SW480 (cell line): ENCODE data around the gene GATB.

ENCODE experiments used
- DNase-seq: peaks from one replicate; pipeline ENCODE4 v3.0.0-alpha.2; 2016; ENCODE audit warnings: low spot score

GATB gene

GRCh38 chr4:151651496-151651895, 109.3 kb downstream of the GATB start:
- DNase-seq, result no peak

- no peak for DNase-seq
Measured at GRCh38 chr4:151649479-151649878, 111.3 kb downstream of the GATB start.

DNA sequence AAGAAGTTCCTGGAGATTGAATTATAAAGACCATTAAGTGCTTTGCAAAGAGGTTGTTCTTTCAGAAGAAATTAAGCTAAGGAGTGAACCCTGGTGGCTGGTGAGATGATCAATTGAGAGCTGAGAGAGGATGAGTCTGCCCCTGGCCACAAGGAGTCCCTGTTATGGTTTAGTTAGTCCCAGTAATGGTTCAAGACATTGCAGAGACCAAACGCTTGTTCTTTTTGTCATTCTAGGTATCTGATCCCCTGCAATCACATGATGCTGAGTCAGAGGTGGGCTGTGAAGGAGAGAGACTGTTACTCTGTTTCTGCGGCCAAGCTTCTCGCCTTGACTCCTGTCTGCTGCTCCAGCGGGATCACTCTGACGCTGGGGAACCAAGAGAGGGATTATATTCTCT, 114.5 kb downstream of the GATB start:
- DNase-seq, result no peak

DNA sequence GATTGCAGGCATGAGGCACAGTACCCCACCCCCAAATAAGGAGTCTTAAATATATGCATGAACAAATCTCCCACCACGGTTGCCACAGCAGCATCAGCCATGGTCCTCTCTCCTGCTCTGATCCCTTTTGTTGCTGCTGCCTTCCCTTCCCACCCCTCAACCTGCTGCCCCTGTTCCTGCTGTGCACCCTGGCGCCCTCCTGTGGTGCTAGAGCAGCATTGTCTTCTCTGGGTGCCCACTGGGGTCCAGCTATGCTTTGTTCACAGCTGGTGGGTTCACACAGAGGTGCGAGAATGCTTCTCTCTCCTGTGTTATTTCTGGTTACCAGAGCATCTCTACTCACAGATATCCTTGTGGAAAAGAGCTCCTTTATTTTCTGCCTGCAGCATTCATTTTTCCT, 116.2 kb downstream of the GATB start:
- DNase-seq, result peak; percentile 1

GRCh38 chr4:151643564-151643963, 117.2 kb downstream of the GATB start:
- no peak for DNase-seq

DNA sequence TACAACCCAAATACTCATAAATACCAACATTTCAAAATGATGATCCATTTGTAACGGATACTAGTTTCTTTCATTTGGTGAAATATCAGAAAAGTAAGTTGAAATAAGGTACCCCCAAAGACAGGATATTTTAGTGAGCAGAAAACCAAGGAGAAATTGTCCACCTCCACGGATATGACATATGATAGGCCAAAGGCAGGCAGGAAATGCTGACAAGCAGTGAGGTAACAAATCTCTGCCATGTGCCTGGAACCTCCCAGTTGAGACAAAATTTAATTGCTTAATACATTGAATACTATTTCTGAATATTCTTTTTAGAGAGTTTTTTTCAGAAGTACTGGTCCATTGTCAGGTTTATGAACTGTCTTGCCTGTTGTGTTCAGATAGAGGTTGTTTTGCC, 118.8 kb downstream of the GATB start:
- no peak for DNase-seq

- DNase-seq, result no peak
Measured at GRCh38 chr4:151641167-151641566, 119.6 kb downstream of the GATB start.

DNA sequence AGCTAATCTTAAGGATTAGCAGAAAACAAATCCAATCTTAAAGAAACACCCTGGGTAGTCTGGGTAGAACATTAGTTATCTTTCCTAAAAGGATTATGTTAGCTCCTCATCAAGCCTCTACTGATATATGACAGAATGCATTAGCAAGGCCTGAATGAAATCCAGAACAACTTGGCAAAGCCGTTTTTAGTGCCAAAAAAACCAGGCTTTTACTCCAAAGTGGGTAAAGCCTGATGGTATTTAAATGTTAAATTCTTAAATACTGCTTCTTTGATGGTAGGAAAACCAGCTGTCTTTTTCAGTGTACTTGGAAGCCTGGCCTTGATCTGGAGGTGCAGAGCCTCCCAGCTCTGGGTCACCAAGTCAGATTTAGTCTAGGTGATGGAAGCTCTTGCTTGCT, 120.4 kb downstream of the GATB start:
- no peak for DNase-seq

DNA sequence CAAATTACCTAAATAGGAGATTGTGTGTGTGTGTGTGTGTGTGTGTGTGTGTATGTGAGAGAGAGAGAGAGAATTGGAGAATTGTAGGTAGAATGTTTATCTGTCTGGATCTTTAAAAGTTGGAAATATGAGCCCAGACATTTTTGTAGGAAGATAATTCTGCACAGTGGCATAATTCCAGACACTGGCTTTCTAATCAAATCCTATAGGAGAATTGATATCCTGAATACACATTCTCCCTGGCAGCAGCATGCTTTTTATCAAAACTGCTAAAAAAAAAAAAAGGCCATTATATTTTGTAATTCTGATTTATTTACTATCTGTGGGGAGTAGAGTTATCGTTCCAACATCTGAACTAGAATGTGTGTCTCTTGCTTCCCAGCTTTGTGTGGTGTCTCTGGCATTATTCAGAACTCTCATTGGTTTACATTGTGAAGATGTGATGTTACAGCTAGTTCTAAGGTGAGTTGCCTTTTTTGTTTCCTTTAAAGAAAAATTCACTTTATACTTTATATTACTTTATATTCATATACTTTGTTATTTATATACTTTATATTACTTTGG, 122.4 kb downstream of the GATB start:
- DNase-seq, result no peak

GRCh38 chr4:151631349-151631748, 129.5 kb downstream of the GATB start:
- no peak for DNase-seq

- DNase-seq, result peak; percentile 42
Measured at GRCh38 chr4:151629097-151629783, 131.6 kb downstream of the GATB start.

DNA sequence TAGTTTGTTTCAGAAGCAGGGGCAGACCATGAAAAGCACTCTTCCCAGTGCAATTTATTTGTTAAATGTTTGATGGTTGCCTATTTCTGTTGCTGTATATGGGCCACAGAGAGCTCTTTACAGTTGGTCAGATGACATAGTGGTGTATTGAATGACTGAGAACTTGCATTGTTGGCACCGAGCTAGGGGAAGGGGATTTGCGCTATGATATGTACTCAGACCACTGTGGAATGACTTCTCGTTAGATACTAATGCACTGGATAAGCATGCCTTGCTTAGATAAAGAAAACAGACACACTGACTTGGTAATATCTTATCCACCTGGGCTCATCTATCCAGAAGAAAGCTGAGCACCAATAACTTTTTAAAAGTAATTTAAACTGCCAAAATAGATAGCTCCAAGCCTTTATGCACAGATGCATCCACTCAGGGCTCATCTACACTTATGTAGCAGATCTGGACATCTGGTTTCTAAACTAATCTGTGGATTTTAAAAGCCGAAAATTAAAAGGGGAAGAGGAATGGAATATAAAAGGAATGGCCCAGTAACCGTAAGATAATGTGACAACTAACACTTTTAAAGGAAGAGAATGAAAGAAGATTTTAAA, 132.7 kb downstream of the GATB start:
- no peak for DNase-seq

DNA sequence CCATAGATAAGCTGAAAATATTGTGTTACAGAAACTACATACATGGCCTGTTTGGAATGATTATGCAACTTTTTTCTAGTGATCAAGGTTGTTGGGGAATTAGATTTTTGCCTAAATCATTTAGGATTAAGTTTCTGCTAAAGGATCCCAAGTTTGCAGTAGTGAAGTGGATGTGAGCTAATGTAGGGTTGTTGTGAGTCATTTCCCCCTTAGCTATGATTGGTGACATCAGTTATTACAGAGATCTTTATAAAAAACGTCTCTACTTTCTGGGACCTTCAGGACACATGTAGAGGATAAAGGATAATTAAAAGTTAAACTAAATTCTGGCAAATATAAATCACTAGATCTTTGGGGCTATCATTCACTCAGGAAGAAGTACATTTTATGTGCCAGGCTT, 133.3 kb downstream of the GATB start:
- no peak for DNase-seq

GRCh38 chr4:151626751-151627150, 134.1 kb downstream of the GATB start:
- DNase-seq, result no peak

DNA sequence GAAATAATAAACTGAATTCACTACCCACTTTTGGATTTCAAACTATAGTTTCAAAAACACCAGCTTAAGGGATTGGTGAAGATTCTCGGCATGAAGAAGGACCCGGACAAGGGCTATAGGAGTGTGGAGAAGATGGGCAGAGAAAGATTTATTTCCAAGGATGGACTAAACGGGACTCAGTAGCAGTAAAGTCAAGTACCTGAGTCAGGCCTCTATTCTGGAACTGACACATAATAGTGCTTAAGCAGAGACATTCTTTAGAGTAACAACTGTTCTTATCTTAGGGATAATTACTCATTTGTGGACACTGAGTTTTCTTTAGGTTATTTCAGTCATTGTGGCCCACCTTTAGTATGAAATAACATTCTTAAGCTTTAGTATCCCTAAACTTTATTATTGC, 134.6 kb downstream of the GATB start:
- DNase-seq, result no peak

DNA sequence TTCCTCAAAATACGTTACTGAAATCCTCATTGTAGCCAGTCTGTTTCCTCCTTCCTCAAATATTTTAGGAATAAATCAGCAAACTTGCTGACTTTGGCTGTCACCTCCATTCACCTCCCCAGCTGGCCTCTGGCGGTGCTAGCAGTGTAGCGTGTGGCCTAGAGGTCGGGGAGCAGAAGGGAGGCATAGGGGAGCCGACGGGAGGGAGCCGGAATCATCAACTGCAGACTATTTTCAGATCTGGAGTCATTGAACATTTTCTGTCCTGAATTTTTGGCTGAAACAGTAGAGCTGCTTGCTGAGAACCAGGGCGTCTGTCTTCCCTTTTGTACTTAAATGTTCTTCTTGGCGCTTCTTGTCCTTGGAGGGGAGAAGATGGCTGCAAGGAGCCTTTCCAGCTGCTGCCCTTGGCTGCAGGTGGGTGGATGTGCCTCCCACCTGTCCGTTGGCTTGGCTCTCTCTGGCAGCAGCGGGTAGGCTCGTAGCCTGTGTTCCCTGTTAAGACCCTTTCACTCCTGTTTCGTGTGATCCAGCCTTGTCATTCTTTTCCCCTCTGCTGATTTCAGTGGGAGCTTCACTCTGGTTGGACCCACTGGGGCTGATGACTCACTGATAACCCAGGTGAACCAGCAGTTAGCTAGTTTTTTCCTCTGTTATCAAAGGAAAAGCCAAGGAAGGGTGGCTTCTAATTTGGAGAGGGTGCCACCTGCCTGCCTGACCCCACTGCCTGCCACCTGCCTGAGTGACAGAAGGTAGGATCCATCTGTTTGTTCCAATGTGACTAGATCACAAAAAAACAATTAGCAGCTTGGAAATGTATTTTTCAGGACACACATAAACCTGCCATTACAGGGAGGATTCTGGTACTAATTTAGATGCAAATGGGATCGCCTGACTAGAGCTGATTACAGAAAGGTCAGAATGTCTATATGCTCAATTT, 135.9 kb downstream of the GATB start:
- DNase-seq, result no peak
